ENCODE measurements around the gene PRPF40B. TPM values are rescaled to one million over a fixed set of nuclear protein-coding genes. Genes with fewer than 3 reads are reported as not detected.

The PRPF40B gene
- total RNA-seq, 1 experiment from 2014 or later = 27.5 TPM

DNA sequence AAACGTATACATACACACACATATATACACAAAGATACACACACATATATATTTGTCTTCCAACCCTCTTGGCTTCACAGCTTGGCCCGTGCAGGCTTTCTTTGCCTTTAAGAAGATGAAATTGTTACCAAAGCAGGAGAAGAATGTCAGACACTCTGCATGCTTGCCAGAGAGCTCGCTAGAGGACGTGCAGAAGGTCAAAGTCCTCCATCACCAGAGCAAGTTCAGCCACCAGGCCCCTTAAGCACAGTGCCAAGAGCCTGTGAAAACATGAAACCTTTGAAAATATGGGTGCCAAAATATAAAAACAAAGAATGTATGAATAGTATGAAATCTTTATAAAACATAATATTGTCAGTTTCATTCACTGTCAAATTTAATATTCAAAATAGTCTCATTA is 40.5 kb upstream of the PRPF40B start:
- TF ChIP-seq, protein P1, sequence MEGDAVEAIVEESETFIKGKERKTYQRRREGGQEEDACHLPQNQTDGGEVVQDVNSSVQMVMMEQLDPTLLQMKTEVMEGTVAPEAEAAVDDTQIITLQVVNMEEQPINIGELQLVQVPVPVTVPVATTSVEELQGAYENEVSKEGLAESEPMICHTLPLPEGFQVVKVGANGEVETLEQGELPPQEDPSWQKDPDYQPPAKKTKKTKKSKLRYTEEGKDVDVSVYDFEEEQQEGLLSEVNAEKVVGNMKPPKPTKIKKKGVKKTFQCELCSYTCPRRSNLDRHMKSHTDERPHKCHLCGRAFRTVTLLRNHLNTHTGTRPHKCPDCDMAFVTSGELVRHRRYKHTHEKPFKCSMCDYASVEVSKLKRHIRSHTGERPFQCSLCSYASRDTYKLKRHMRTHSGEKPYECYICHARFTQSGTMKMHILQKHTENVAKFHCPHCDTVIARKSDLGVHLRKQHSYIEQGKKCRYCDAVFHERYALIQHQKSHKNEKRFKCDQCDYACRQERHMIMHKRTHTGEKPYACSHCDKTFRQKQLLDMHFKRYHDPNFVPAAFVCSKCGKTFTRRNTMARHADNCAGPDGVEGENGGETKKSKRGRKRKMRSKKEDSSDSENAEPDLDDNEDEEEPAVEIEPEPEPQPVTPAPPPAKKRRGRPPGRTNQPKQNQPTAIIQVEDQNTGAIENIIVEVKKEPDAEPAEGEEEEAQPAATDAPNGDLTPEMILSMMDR (conservative IDR thresholded peaks at IDR 0.05) = no peak
- no peak for TF ChIP-seq EZH2 (IDR thresholded peaks at IDR 0.05; ENCODE audit: low read depth)
- no peaks in the 10 kb centered on the region for H3K36me3 ChIP-seq (ENCODE audit: low read depth)
- no peak overlapping the region for H3K27ac ChIP-seq
- no peak overlapping the region for H2AFZ ChIP-seq
- H3K4me1 ChIP-seq (replicated peaks; ENCODE audit: insufficient read depth) = no peaks in the 10 kb centered on the region
- ChIA-PET CTCF (no interaction called here), POLR2A (ENCODE audit: unreplicated experiment) (interaction anchor here (0.6 kb wide), 1 partner anchor 120 kb away, joined by 6 read pairs; no protein-coding TSS in a partner anchor)
- H3K79me2 ChIP-seq (ENCODE audit: low read depth) = 0 out of 2 replicates have a peak, but pooled peaks cover 4% of the 10 kb centered on the region
- H3K9me3 ChIP-seq (ENCODE audit: insufficient read depth, low read depth) = no peaks in the 10 kb centered on the region
- peaks cover 5% of the 10 kb centered on the region; the same call in 1 of the 2 replicates for H3F3A ChIP-seq (ENCODE audit: insufficient read depth, low read depth)
- no peaks in the 10 kb centered on the region for H3K9me2 ChIP-seq (ENCODE audit: insufficient read depth)
- no peak overlapping the region for H3K4me3 ChIP-seq
- intact Hi-C loops (cut with micrococcal nuclease; ENCODE audit: unreplicated experiment) = no loop called here
- DNase-seq = no peak
- H4K20me1 ChIP-seq (ENCODE audit: insufficient read depth) = peaks cover 8% of the 10 kb centered on the region; the same call in 1 of the 2 replicates
- no TSS peak for BruUV-seq (replicated peaks)
- no peaks in the 10 kb centered on the region for H3K27me3 ChIP-seq (ENCODE audit: insufficient read depth, low read depth)
- H3K4me2 ChIP-seq = no peak overlapping the region

DNA sequence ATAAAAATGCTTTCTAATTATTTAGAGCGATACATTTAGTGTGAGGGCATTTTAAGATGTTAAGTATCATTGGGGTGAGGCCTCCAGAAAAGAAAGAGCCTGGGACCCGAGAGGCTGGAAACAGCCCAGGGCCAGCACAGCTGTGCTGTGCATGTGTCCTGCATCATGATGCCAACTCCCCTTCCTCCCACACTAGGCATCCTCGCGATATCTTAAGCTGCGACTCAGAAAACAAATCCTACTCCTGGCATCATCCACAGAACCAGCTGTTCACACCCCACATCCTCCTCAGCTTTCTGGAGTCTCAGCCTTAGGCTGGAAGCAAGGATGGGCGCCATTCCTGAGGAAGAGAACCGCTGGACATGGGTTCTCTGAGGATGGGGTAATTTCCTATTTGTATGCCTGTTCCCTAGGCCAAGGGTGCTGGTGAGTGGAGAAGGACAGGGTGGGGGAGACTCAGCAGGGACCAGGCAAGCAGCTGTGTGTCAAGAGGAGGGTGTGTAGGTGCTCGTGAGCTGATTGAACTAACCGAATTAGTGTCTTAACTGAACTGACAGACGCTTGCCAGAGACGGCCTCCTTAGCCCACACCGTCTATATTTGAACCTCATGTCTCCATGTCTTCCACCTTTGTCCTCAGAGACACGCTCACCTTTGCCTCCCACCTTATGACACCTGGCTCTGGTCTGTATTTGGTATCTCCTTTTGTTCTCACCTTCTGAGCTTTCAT is 39.8 kb upstream of the PRPF40B start:
- no TSS peak for BruUV-seq (replicated peaks)
- CTCF ChIA-PET = no interaction called here

DNA sequence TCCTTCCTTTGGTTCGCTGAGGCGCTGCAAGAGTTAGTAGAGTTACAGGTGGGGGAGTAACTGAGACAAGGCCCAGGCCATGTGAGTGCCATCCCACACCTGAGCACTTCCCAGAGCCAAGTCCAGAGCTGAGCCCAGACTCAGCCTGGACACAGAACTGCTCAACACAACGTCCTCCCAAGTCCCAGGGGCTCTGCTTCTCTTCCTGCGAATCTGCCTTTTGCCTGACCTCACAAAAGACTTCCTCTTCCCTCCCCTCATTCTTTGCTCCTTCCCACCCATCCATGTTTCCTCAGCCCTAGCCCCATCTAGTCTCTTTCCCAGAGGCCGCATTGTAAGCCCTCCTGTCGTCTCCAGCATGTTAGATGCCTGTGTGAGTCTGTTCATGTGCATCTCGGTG is 38.8 kb upstream of the PRPF40B start:
- POLR2A ChIA-PET (ENCODE audit: unreplicated experiment) = no interaction called here

More for the DNA sequence above, 39.8 kb upstream of the PRPF40B start:
- POLR2A ChIA-PET (ENCODE audit: unreplicated experiment) = interaction anchor here (0.6 to 0.7 kb wide), 2 partner anchors 96 to 121 kb away, joined by 6 read pairs; no protein-coding TSS in a partner anchor
- Histone ChIP-seq H3K9me2 (ENCODE audit: insufficient read depth) (no peaks in the 10 kb centered on the region), H3F3A (ENCODE audit: insufficient read depth, low read depth) (peaks cover 5% of the 10 kb centered on the region; the same call in 1 of the 2 replicates), H4K20me1 (ENCODE audit: insufficient read depth) (peaks cover 8% of the 10 kb centered on the region; the same call in 1 of the 2 replicates), H3K27me3 (ENCODE audit: insufficient read depth, low read depth) (no peaks in the 10 kb centered on the region), H3K4me3 (no peak overlapping the region), H3K4me1 (replicated peaks; ENCODE audit: insufficient read depth) (no peaks in the 10 kb centered on the region), H3K27ac (no peak overlapping the region), H3K36me3 (ENCODE audit: low read depth) (no peaks in the 10 kb centered on the region), H3K4me2 (no peak overlapping the region), H2AFZ (no peak overlapping the region), H3K79me2 (ENCODE audit: low read depth) (0 out of 2 replicates have a peak, but pooled peaks cover 4% of the 10 kb centered on the region), H3K9me3 (ENCODE audit: insufficient read depth, low read depth) (no peaks in the 10 kb centered on the region)
- DNase-seq = no peak
- intact Hi-C loops (cut with micrococcal nuclease; ENCODE audit: unreplicated experiment) = no loop called here
- no peak for TF ChIP-seq EZH2 (IDR thresholded peaks at IDR 0.05; ENCODE audit: low read depth)
- TF ChIP-seq, protein P1 (conservative IDR thresholded peaks at IDR 0.05) = no peak

More for the DNA sequence above, 38.8 kb upstream of the PRPF40B start:
- Histone ChIP-seq H2AFZ (no peak overlapping the region), H3K9me3 (ENCODE audit: insufficient read depth, low read depth) (no peaks in the 10 kb centered on the region), H3K4me2 (no peak overlapping the region), H3K4me3 (no peak overlapping the region), H3K9me2 (ENCODE audit: insufficient read depth) (no peaks in the 10 kb centered on the region), H3K27me3 (ENCODE audit: insufficient read depth, low read depth) (no peaks in the 10 kb centered on the region), H3K4me1 (replicated peaks; ENCODE audit: insufficient read depth) (no peaks in the 10 kb centered on the region), H3K36me3 (ENCODE audit: low read depth) (no peaks in the 10 kb centered on the region), H4K20me1 (ENCODE audit: insufficient read depth) (peaks cover 8% of the 10 kb centered on the region; the same call in 1 of the 2 replicates), H3K27ac (no peak overlapping the region), H3F3A (ENCODE audit: insufficient read depth, low read depth) (peaks cover 5% of the 10 kb centered on the region; the same call in 1 of the 2 replicates), H3K79me2 (ENCODE audit: low read depth) (0 out of 2 replicates have a peak, but pooled peaks cover 4% of the 10 kb centered on the region)
- no peak for DNase-seq
- TF ChIP-seq, protein P1 (conservative IDR thresholded peaks at IDR 0.05) = no peak
- no peak for TF ChIP-seq EZH2 (IDR thresholded peaks at IDR 0.05; ENCODE audit: low read depth)
- CTCF ChIA-PET = no interaction called here
- no TSS peak for BruUV-seq (replicated peaks)
- intact Hi-C loops (cut with micrococcal nuclease; ENCODE audit: unreplicated experiment) = no loop called here
